Measurements from ENCODE around the gene ATG2A. TPM values are rescaled to one million over a fixed set of nuclear protein-coding genes. Genes with fewer than 3 reads are reported as not detected.

The ATG2A gene
- total RNA-seq, 1 donor from 2014 or later, result 20.9 TPM

DNA sequence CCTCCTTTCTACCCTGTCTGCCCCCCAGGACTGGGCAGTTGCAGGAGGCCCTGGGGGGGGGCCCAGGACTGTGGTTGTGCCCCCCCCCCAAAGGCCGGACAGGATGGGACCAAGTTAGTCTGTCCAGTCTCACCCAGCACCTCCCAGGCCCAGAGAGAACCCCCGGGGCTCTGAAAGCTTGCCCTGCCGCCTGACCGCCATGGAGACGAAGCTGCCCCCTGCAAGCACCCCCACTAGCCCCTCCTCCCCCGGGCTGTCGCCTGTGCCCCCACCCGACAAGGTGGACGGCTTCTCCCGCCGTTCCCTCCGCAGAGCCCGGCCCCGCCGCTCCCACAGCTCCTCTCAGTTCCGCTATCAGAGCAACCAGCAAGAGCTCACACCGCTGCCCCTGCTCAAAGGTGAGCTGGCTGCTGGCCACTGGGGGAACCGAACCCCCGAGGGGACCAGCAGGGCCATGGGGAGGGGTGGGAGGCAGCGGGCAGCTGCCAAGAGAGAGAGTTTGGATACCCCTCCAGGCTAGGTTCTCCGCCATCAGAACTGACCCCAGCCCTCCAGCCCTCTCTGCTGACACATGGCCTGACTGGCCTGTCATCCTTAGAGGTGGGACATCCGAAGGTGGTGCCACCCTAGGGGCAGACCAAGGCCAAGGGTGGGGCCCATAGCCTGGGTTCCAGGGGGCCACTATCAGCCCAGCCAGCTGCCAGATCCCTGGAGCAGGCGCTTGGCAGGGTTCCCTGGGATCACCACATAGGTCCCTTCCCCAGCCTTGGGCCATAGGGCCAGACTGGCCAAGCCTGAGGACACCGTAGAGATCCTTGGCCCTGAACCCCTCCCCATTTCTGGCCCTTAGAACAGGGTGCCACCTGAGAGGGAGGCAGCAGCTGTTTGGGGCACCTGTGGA, 8.8 kb upstream of the ATG2A start:
- intact Hi-C loops (cut with micrococcal nuclease), result loop anchor here (2.0 kb wide), 1 partner anchor 47 kb away; the partner anchor contains the start of gene EHD1

DNA sequence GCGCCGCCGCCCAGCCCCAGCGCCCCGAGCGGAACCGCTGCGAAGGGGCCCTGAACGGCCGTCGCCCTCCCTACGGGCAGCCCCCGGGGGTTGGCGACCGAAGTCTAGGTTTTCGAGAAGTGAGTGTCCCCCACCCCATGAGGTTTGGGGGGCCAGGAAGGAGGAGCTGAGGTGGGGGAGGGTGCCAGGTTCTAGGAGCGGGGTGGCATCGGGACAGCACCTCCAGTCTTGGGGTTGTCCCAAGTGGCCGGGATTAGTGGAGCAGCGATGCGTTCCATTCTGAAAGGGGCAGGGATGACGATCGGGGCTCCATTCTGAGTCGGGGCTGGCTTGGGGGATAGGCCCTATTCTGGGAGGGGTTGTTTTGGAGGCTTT, 7.9 kb upstream of the ATG2A start:
- intact Hi-C loops (cut with micrococcal nuclease), result loop anchor here (1.0 to 5.0 kb wide), 5 partner anchors 9 to 146 kb away; partner anchors contain the start of genes ARL2, EHD1 and SNX15

DNA sequence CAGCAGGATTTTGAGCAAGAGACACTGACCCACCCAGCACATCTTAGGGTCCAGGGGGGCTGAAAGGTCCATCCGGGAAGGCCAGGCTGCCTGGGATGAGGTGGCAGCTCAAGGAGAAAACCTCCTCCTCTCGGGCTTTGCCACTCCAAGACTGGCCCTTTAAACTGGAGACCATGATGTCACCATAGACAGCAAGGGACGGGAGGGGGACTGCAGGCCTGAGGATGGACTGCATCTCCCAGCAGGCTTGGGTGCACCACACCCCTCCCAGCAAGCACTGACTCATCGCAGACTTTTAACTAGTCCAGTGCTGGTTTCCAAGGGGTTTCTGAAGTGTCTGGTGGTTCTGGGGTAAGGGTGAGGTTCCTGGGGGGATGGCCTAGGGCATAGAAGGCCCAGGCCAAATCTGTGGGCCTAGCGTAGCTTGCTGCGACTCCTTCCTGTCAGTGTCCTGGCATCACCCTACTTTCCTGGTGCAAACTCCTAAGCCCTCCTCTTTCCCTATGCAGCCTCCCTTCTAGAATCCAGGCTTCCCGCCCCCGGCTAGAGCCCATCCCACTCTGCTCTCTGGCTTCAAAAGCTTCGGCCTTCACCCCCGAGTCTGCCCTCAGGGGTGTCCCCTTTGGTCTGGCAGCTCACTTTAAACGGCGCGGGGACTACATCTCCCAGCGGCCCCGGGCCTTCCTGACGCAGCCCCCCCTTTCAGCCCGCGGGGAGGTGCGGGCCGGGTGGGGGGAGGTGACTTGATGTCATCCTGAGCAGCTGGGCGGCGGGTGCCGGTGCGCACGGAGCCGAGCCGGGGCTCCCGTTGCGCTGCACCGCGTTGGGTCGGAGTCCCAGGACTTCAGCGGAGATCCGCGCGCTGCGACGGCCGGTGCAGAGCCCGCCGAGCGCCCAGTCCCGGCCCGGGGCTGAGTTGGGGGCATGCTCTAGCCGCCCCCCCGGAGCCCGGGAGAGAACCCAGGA, 7.2 kb upstream of the ATG2A start, which contains the start of gene PPP2R5B:
Gene PPP2R5B (plus strand): TSS at position 746 of the 966 bp plus-strand sequence. CDS start 1,046 bp downstream, outside the sequence.
- intact Hi-C loops (cut with micrococcal nuclease), result loop anchor here (1.0 to 5.0 kb wide), 5 partner anchors 8 to 145 kb away; partner anchors contain the start of genes ARL2, EHD1 and SNX15

- intact Hi-C loops (cut with micrococcal nuclease), result loop anchor here (5.0 kb wide), 1 partner anchor 89 kb away; the partner anchor contains the start of gene ARL2
Observed at GRCh38 chr11:64923151-64923661, 6.2 kb upstream of the ATG2A start.

DNA sequence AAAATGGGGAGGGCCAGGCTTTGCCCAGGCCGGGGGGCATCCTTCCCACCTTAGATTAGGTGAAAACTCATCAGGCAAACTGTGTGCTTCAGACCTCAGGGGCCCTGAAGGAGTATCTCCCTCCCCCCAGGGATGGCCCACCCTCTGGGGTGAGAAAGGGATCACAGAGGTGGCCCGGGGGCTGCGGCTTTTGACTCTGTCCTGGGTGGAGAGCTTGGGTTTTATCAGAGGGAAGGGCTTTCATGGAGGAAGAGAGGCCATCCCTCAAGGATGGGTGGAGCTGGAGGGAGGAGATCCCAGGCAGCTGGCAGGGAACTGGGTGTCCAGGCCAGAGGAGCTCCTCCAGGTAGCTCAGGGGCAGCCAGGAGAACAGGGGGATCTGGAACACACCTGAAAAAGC, 4.4 kb upstream of the ATG2A start:
- intact Hi-C loops (cut with micrococcal nuclease), result loop anchor here (5.0 kb wide), 1 partner anchor 91 kb away; the partner anchor contains the start of gene ARL2

DNA sequence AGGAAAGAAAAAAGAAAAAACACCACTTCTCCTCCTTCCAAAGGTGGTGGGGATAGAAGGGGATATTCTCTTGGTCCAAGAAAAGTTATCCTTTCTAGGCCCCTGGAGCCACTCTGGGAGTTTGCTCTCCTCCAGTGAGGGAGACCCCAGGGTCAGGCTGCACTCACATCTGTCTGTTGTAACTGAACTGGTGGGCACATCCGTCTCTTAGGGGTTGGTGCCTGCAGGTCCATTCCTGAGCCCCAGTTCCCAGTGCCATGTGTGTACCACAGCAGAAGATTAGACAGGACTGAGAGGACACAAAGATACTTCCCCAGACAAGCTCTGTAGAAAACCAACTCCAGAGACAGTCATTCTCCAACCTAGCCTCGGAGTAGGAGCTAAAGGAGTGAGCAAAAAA, 3.1 kb upstream of the ATG2A start:
- intact Hi-C loops (cut with micrococcal nuclease), result loop anchor here (5.0 kb wide), 1 partner anchor 92 kb away; the partner anchor contains the start of gene ARL2

- intact Hi-C loops (cut with micrococcal nuclease), result loop anchor here (5.0 kb wide), 3 partner anchors 93 to 193 kb away; partner anchors contain the start of genes ARL2, CDCA5, TM7SF2 and ZFPL1
Observed at GRCh38 chr11:64919627-64920026, 2.6 kb upstream of the ATG2A start.

DNA sequence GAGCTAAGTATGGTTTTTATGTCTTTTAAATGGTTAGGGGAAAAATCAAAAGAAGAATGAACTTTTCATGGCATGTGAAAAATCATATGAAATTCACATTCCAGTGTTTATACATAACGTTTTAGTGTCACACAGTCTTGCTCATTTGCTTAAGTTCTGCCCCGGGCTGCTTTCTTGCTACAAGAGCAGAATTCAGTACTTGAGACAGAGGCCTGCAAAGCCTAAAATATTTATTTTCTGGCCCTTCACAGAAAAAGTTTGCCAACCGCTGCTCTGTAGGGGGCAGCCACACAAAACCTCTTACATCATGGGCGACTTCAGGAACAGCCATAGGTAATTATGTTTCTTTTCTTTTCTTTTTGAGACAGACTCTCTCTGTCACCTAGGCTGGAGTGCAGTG, 1.0 kb upstream of the ATG2A start:
- intact Hi-C loops (cut with micrococcal nuclease), result loop anchor here (5.0 kb wide), 2 partner anchors 164 to 194 kb away; partner anchors contain the start of genes CDCA5, TM7SF2 and ZFPL1

DNA sequence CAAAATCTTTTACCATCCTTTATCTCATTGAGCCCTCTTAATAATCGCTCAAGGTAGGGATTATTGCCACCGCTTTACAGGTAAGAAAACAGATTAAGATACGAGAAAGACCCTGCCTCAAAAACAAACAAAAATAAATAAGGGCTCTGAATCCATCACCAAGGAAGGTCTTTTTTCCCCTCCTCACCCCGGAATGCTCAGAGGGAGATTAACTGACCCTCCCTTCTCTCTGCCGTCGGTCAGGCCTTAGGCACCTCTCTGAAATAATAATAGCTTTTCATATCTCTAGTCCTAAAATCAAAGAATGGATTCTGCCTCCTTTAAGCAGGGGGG, 620 bp upstream of the ATG2A start:
- intact Hi-C loops (cut with micrococcal nuclease), result loop anchor here (1.0 to 5.0 kb wide), 7 partner anchors 39 to 195 kb away; partner anchors contain the start of genes CDCA5, EHD1, SAC3D1 and SF1

DNA sequence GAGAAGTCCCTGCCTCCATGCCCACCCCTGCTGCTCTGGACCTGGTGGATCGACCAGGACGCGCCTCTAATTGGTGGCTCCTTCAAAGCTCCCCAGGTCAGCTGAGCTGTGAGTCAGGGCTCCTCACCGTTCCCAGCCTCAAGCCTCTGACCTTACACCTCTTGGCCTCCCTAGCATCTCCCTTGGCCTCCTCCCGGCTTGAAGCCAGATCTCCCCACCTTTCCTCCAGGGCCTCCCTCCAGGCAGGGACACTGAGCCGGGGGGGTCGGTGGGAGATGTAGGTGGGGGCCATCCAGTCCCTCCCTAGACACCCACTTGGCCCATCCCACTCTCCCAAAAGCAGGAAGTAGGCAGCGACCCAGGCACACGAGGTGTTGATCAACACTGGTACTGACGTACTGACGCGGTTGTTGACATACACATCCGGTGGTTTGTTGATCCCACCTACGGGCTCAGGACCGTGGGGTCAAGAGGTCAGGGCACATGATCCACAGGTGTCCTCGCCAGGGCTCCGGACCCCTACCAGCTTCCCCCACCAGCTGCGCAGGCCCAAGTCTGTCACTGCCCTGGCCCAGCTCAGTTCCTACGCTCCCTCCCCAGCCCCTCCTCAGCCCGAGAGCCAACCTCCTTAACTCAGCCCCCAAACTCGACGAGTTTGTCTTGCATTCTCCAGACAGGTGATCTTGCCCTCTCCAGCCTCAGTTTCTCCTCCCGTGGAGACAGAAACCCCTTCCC, 802 bp downstream of the ATG2A start:
- intact Hi-C loops (cut with micrococcal nuclease), result loop anchor here (1.0 to 5.0 kb wide), 5 partner anchors 8 to 196 kb away; partner anchors contain the start of genes CDCA5, EHD1, PPP2R5B and TM7SF2

- intact Hi-C loops (cut with micrococcal nuclease), result loop anchor here (5.0 kb wide), 2 partner anchors 167 to 197 kb away; partner anchors contain the start of genes CDCA5, TM7SF2 and ZFPL1
Observed at GRCh38 chr11:64915376-64915887, 1.6 kb downstream of the ATG2A start.

GRCh38 chr11:64914123-64914522, 2.9 kb downstream of the ATG2A start:
- intact Hi-C loops (cut with micrococcal nuclease), result no loop called here

- intact Hi-C loops (cut with micrococcal nuclease), result no loop called here
Observed at GRCh38 chr11:64913171-64913727, 3.8 kb downstream of the ATG2A start.

DNA sequence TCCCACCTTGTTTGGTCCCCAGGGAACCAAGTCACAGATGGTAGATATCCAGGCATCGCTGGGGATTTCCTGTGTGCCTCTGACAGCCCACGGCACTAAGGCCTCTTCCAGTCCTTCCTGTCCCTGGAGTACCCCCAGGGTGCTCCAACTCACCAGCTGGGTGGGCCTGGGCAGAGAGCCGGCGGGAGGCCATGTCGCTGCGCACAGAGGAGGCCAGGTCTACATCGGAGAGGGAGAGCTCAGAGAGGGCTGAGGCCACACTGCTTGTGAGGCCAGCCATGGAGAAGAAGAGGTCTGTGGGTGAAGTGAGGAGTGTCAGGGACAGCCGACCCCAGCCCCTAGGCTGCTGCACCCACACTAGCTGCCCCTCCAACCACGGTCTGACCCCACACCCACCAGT, 5.3 kb downstream of the ATG2A start:
- intact Hi-C loops (cut with micrococcal nuclease), result no loop called here

DNA sequence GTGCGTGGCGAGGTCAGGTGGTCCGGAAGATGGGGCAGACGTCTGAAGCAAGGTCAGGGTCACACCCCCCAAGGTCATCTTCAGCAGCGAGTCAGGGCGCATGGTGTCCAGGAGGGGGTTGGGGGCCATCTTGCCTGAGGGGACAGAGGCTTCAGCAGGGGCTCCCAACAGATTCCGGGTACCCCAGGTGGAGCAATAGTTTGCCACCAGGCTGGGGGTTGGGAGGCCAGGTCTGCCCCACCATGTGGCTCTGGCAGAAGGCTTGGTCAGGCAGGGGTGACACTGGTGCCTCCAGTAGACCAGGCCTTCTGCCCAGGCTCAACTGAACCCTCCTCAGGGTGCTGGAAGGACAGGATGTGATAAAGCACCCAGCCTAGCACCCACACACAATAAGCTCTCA, 5.9 kb downstream of the ATG2A start:
- intact Hi-C loops (cut with micrococcal nuclease), result no loop called here

DNA sequence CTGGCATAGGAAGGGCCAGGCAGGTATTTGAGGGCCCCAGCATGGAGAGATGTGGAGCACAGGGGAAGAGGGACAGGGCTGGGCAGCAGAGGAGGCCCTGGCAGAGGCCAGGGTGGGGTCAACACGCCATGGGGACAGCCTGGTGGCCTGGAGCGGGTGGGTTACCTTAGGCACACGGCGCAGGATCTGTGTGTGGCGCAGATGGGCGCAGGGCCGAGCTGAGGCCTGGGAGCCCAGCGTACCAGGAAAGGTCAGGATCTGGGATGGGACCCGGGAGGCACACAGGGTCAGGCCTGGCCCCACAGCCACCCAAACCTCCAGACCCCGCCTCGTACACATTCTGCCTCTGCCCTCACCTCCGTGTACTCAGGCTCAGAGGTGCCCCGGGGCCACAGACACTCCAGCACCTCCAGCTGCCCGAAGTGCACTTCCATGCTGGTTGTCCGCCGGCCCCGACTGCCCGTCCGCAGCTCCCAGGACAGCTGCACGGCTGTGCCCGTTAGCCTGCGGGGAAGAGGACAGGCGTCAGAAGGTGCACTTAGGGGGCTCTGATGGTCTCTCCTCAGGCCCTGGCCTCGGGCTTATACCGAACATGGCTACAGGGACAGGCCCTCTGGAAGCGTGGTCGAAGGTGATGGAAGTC, 6.4 kb downstream of the ATG2A start:
- intact Hi-C loops (cut with micrococcal nuclease), result no loop called here

GRCh38 chr11:64909653-64910343, 7.2 kb downstream of the ATG2A start:
- intact Hi-C loops (cut with micrococcal nuclease), result no loop called here

DNA sequence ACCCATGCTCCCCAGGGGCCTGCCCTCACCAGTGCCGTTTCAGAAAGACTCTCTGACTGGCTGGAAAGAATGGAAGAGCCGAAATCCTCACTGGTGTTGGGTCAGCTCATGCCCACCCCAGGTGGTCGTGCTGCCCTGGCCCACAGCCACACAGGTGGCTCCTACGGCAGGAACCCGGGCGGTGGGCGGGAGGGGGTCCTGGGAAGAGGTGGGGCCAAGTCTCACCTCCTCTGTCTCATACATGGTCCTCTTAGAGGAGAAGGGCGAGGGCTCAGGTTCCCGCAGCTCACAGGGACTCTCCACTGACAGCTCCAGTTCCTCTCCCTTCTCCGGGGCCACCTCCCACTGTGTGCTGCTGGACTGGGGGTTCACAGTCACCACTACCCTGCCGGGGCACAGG, 8.2 kb downstream of the ATG2A start:
- intact Hi-C loops (cut with micrococcal nuclease), result no loop called here

GRCh38 chr11:64906314-64906635, 10.7 kb downstream of the ATG2A start:
- intact Hi-C loops (cut with micrococcal nuclease), result no loop called here

Measured in T-helper 2 cell treated with Interferon-gamma antibody and Interleukin-4, amounts not matched to agents 100 ng/mL and 5 ng/mL, for 36 hours (primary cell).